Left ventricle myocardium inferior (tissue), 1 donor: ENCODE results near the gene NECAB3. TPM values are rescaled to one million over a fixed set of nuclear protein-coding genes. Genes with fewer than 3 reads are reported as not detected.
"Not testable (repeated sequence)": the region's sequence is repeated elsewhere in the genome, so short reads cannot be mapped to it uniquely, and the experiment has no call there.

Experiments
- DNase-seq: peaks from one replicate; pipeline ENCODE4 v3.0.0-alpha.2; 2020
- H3K27ac ChIP-seq: fragments of 200-600 bp; replicated peaks from 2 replicates; pipeline ENCODE4 v1.8.0; 2021
- H3K27me3 ChIP-seq: fragments of 200-600 bp; 2 replicates; pipeline ENCODE4 v1.8.0; 2021; ENCODE audit warnings: low read depth
- H3K36me3 ChIP-seq: fragments of 200-600 bp; 2 replicates; pipeline ENCODE4 v1.8.0; 2021
- H3K4me1 ChIP-seq: fragments of 200-600 bp; 2 replicates; pipeline ENCODE4 v1.8.0; 2021
- H3K4me3 ChIP-seq: fragments of 200-600 bp; 2 replicates; pipeline ENCODE4 v1.8.0; 2021; ENCODE audit warnings: mild to moderate bottlenecking, moderate library complexity
- H3K9me3 ChIP-seq: fragments of 200-600 bp; replicated peaks from 2 replicates; pipeline ENCODE4 v1.8.0; 2021
- intact Hi-C: fragments of 100-400 bp; cut with micrococcal nuclease; formaldehyde crosslinking; loops from one replicate; pipeline ENCODE4 v1.11.0; 2022
- total RNA-seq: library from RNA; stranded (reverse); fragmentation: NEBNext Ultra II Directional; extraction: Animal tissue kit (Norgen Biotek cat#: 25700); gene quantifications from one replicate; pipeline ENCODE4 v1.2.1, GENCODE V29; 2021
- TF ChIP-seq, protein P1 (sequence below): fragments of 200-600 bp; IDR thresholded peaks from 2 replicates; pipeline ENCODE4 v1.8.0; 2021; ENCODE audit warnings: antibody characterized with exemption, mild to moderate bottlenecking, borderline replicate concordance
- donor health status: DM: no; HTN: yes; CAD: no; lungs with severe emphysema.

The NECAB3 gene
- total RNA-seq, 1 donor from 2014 or later = 81.3 TPM

GRCh38 chr20:33701629-33702450 is 27.6 kb upstream of the NECAB3 start:
- H3K27ac ChIP-seq = no peak overlapping the region
- TF ChIP-seq, protein P1, sequence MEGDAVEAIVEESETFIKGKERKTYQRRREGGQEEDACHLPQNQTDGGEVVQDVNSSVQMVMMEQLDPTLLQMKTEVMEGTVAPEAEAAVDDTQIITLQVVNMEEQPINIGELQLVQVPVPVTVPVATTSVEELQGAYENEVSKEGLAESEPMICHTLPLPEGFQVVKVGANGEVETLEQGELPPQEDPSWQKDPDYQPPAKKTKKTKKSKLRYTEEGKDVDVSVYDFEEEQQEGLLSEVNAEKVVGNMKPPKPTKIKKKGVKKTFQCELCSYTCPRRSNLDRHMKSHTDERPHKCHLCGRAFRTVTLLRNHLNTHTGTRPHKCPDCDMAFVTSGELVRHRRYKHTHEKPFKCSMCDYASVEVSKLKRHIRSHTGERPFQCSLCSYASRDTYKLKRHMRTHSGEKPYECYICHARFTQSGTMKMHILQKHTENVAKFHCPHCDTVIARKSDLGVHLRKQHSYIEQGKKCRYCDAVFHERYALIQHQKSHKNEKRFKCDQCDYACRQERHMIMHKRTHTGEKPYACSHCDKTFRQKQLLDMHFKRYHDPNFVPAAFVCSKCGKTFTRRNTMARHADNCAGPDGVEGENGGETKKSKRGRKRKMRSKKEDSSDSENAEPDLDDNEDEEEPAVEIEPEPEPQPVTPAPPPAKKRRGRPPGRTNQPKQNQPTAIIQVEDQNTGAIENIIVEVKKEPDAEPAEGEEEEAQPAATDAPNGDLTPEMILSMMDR = no peak
- DNase-seq = no peak
- H3K4me3 ChIP-seq = no peak overlapping the region
- no peaks in the 10 kb centered on the region for H3K27me3 ChIP-seq
- H3K9me3 ChIP-seq = no peaks in the 10 kb centered on the region
- intact Hi-C loops = no loop called here
- peaks cover 11% of the 10 kb centered on the region for H3K36me3 ChIP-seq
- H3K4me1 ChIP-seq = peaks cover 11% of the 10 kb centered on the region

DNA sequence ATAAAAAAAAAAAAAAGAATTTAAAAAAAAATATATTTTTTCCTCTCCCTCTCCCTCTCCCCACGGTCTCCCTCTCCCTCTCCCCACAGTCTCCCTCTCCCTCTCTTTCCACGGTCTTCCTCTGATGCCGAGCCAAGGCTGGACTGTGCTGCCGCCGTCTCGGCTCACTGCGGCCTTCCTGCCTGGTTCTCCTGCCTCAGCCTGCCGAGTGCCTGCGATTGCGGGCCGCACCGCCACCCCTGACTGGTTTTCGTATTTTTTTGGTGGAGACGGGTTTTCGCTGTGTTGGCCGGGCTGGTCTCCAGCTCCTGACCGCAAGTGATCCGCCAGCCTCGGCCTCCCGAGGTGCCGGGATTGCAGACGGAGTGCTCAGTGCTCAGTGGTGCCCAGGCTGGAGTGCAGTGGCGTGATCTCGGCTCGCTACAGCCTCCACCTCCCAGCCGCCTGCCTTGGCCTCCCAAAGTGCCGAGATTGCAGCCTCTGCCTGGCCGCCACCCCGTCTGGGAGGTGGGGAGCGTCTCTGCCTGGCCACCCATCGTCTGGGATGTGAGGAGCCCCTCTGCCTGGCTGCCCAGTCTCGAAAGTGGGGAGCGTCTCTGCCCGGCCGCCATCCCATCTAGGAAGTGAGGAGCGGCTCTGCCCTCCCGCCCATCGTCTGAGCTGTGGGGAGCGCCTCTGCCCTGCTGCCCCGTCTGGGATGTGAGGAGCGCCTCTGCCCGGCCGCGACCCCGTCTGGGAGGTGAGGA is 26.6 kb upstream of the NECAB3 start:
- H3K36me3 ChIP-seq, H3K27ac ChIP-seq, DNase-seq, intact Hi-C loops, H3K4me3 ChIP-seq, H3K9me3 ChIP-seq, H3K27me3 ChIP-seq: not testable (repeated sequence)
- peaks cover 11% of the 10 kb centered on the region for H3K4me1 ChIP-seq

- H3K4me3 ChIP-seq, H3K27ac ChIP-seq, H3K36me3 ChIP-seq, H3K27me3 ChIP-seq, intact Hi-C loops, H3K9me3 ChIP-seq, DNase-seq: not testable (repeated sequence)
- peaks cover 15% of the 10 kb centered on the region for H3K4me1 ChIP-seq
Observed at GRCh38 chr20:33698966-33699365, 24.7 kb upstream of the NECAB3 start.

- H3K9me3 ChIP-seq = no peaks in the 10 kb centered on the region
- H3K4me3 ChIP-seq = no peak overlapping the region
- H3K27ac ChIP-seq = peak overlapping the region; percentile 12
- no peaks in the 10 kb centered on the region for H3K27me3 ChIP-seq
- intact Hi-C loops = no loop called here
- no peaks in the 10 kb centered on the region for H3K36me3 ChIP-seq
- no peak for DNase-seq
- TF ChIP-seq, protein P1 = no peak
- peaks cover 7% of the 10 kb centered on the region for H3K4me1 ChIP-seq
Observed at GRCh38 chr20:33697129-33697528, 22.9 kb upstream of the NECAB3 start.

- no peak overlapping the region for H3K4me3 ChIP-seq
- TF ChIP-seq, protein P1 = no peak
- H3K27ac ChIP-seq = no peak overlapping the region
- peaks cover 7% of the 10 kb centered on the region for H3K4me1 ChIP-seq
- no peaks in the 10 kb centered on the region for H3K27me3 ChIP-seq
- no peaks in the 10 kb centered on the region for H3K9me3 ChIP-seq
- no peaks in the 10 kb centered on the region for H3K36me3 ChIP-seq
- DNase-seq = no peak
- intact Hi-C loops = no loop called here
Observed at GRCh38 chr20:33696448-33696847, 22.2 kb upstream of the NECAB3 start.

- H3K9me3 ChIP-seq = no peaks in the 10 kb centered on the region
- intact Hi-C loops = no loop called here
- TF ChIP-seq, protein P1 = no peak
- H3K36me3 ChIP-seq = no peaks in the 10 kb centered on the region
- no peak for DNase-seq
- peak overlapping the region; percentile 55 for H3K27ac ChIP-seq
- H3K4me3 ChIP-seq = no peak overlapping the region
- peaks cover 7% of the 10 kb centered on the region for H3K4me1 ChIP-seq
- no peaks in the 10 kb centered on the region for H3K27me3 ChIP-seq
Observed at GRCh38 chr20:33694639-33695012, 20.4 kb upstream of the NECAB3 start.
